GM21786 (cell line): ENCODE data around the gene ARPC1B.

Experiments used
- ATAC-seq: cut with Tn5 transposase; IDR thresholded peaks from one replicate; pipeline ENCODE4 v1.9.1; 2021; ENCODE audit not compliant: unreplicated experiment

The ARPC1B gene

DNA sequence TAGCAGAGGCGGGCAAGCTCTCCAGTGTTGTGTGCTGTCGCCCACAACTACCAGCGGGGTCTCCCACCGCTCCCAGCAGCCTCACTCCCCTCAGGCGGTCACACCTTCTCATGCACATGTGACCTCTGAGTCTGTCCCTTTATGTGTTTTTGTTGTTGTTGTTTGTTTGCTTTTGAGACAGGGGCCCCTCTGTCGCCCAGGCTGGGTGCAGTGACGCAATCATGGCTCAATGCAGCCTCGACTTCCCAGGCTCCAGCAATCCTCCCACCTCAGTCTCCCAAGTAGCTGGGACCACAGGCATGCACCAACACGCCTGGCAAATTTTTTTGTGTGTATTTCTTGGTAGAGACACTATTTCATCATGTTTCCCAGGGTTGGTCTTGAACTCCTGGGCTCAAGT is 65.7 kb downstream of the ARPC1B start:
- ATAC-seq = no peak
